HG03520 (cell line): Measurements from ENCODE around the gene SYNM.
A peak's percentile ranks its signal among the peaks of the same experiment; 100 is the strongest.
"Not testable (repeated sequence)": the region's sequence is repeated elsewhere in the genome, so short reads cannot be mapped to it uniquely, and the experiment has no call there.

ENCODE experiments used
- ATAC-seq: cut with Tn5 transposase; IDR thresholded peaks from one replicate; pipeline ENCODE4 v1.9.1; 2021; ENCODE audit warnings: mild to moderate bottlenecking, moderate library complexity; ENCODE audit not compliant: unreplicated experiment

The SYNM gene

GRCh38 chr15:99104788-99105513 lies at the start of gene SYNM:
TSS of gene SYNM (plus strand) at chr15:99105080. CDS start at chr15:99105200, 120 bp downstream.
- peak; percentile 50 for ATAC-seq

DNA sequence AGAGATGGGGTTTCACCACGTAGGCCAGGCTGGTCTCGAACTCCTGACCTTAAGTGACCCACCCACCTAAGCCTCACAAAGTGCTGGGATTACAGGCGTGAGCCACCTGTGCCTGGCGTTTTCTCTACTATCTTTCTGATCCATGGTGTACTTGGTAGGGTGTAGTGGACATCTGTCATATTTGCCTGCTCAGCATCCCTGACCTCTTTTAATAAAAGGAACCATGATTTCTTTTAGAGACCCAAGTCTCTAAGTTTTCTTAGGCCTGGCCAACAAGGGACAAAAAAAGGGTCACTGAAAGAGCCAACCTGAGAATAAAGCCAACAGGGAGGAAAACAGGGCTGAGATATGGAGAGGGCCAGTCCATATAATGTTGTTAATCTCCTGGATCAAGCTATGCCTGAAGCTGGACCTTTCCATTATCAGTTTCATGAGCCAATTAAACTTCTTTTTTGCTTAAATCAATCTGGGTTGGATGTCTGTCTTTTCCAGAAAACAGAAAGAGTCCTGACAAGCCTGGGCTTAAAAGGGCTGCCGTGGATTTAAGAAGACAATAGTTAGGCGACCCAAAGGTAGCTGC lies 49.2 kb upstream of the SYNM start:
- no peak for ATAC-seq

DNA sequence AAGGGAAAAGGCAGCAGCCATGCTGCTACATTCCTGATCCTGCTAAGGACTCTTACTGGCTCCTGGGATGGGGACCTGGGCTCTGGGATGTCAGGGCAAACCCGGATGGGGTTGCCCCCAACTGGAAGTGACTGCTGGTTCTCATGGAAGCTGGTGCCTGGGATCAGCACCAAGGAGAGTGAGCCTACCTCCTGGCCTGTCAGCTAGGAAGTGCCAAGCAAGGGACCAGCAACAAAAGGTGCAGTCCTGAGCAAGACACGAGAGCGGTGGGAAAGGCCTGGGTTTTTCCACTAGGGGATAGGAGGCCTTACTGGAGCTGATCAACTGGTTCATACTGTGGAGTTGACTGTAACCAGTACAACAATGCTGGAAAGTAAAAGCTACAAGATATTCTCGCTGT lies 47.9 kb upstream of the SYNM start:
- ATAC-seq = no peak

GRCh38 chr15:99057697-99058420 lies 47.0 kb upstream of the SYNM start:
- no peak for ATAC-seq

DNA sequence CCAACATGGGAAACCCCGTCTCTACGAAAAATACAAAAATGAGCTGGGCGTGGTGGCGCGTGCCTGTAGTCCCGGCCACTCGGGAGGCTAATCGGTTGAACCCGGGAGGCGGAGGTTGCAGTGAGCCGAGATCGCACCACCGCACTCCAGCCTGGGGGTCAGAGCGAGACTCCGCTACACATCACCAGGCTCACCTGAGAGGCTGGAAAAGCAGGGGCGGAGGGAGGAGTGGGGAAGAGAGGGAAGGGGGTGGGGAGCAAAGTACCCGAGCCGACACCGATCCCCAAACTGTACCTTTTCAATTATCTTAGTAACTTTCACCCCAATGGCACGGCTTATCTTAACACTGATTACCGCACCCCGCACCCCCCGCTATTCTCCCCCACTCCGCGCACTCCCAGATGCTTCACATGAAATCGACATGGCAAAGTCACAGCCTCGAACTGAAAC lies 46.4 kb upstream of the SYNM start:
- ATAC-seq = no peak

GRCh38 chr15:99059010-99059981 lies 45.6 kb upstream of the SYNM start:
- peak; percentile 73 for ATAC-seq

DNA sequence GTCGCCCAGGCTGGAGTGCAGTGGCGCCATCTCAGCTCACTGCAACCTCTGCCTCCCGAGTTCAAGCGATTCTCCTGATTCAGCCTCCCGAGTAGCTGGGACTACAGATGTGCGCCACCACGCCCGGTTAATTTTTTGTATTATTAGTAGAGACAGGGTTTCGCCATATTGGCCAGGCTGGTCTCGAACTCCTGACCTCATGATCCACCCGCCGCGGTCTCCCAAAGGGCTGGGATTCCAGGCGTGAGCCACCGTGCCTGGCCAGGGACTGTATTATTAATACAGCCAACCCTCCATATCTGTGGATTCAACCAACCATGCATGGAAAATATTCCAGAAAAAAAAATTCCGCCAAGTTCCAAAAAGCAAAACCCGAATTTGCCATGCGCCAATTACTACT lies 44.7 kb upstream of the SYNM start:
- not testable (repeated sequence) for ATAC-seq

GRCh38 chr15:99062226-99062625 lies 42.7 kb upstream of the SYNM start:
- ATAC-seq = no peak

- no peak for ATAC-seq
Observed at GRCh38 chr15:99068186-99068585, 36.7 kb upstream of the SYNM start.

DNA sequence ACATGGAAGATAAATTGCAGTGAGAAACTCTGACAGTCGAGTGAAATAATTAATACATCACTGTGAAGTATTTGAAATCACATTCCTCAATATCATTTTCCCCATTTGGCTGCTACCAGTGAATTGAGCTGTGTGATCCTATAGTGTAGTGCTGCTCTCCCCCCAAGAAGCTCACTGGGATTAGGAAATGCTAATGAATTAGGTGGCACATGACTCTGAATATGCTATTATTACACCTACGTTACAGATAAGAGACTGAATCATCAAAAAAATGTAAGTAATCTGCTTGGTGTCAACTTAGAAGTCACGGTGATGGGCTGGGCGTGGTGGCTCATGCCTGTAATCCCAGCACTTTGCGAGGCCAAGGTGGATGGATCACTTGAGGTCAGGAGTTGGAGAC lies 34.7 kb upstream of the SYNM start:
- ATAC-seq = no peak

GRCh38 chr15:99071091-99071680 lies 33.7 kb upstream of the SYNM start:
- no peak for ATAC-seq

- no peak for ATAC-seq
Observed at GRCh38 chr15:99073008-99073717, 31.7 kb upstream of the SYNM start.

DNA sequence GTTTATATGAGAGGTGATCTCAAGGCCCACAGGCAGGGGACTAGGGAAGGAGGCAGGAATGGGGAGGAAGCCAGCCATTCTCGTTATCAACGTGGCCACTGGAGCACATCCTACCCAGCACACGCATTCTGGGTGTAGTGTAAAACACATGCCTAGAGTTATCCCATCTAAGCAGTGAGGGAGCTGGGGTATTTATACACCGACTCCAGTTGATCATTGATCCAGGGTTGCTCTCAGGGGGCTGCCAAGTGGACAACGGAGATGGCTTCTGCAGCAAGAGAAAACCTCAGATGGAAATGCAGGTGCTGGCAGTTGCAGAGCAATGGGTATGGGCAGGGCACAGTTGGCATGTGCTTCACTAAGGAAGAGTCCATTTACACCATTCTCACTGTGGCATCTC lies 30.4 kb upstream of the SYNM start:
- ATAC-seq = no peak

DNA sequence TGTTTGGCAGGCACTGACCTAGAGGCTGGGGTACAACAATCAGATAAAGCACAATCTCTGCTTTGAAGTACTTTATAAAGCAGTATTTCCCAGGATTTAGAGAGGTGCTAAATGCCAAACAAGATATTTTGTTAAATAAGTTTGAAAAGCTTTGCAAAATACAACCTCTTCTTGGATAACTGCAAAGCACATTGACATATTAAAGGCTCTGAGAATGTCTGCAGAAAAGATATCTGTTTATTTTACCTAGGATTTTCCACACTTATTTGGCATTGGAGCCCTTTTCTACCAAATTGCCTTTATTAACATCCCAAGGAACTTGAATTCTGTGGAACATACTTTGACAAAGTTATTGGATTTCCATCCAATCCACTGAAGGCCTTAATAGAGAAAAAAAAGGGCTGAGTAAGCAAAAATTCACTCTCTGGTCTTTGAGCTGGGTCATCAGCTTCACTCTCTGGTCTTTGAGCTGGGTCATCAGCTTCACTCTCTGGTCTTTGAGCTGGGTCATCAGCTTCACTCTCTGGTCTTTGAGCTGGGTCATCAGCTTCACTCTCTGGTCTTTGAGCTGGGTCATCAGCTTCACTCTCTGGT lies 29.7 kb upstream of the SYNM start:
- not testable (repeated sequence) for ATAC-seq

GRCh38 chr15:99076109-99076508 lies 28.8 kb upstream of the SYNM start:
- ATAC-seq = peak; percentile 5

- ATAC-seq = peak; percentile 72
Observed at GRCh38 chr15:99076555-99077308, 28.1 kb upstream of the SYNM start.

DNA sequence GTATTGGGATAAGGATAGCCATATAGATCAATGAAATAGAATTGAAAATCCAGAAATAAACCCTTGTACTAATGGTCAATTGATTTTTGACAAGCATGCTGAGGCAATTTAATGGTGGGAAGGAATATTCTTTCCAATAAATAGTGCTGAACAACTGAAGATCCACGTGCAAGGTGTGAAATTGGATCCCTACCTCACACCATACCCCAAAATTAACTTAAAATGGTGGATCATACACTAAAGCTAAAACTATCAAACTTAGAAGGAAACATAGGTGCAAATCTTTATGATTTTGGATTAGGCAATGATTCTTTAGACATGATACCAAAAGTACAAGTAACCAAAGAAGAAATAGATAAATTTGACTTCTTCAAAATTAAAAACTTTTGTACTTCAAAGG lies 22.1 kb upstream of the SYNM start:
- no peak for ATAC-seq

- no peak for ATAC-seq
Observed at GRCh38 chr15:99084965-99085364, 19.9 kb upstream of the SYNM start.
